SK-N-SH (cell line): ENCODE data around the gene ZNF341. TPM values are rescaled to one million over a fixed set of nuclear protein-coding genes. Genes with fewer than 3 reads are reported as not detected.

Experiments
- CTCF ChIA-PET: fragments of 300-600, 350-600 bp; formaldehyde crosslinking; extraction: SDS; loops from one replicate; lab custom pipeline; 2021; lab: Yijun Ruan, JAX
- POLR2A ChIA-PET: fragments of 350-600 bp; sonication (Branson Sonifier 250); formaldehyde crosslinking; extraction: SDS; loops from one replicate; lab custom pipeline; 2020; ENCODE audit warnings: antibody characterized with exemption, inconsistent platforms; lab: Yijun Ruan, JAX
- DNase-seq: peaks from one replicate; pipeline ENCODE4 v3.0.0; 2012
- H2AFZ ChIP-seq: fragments of 200-600 bp; sonication (generic); 2 replicates; pipeline ENCODE4 v1.8.1; 2016; ENCODE audit warnings: antibody characterized with exemption, mild to moderate bottlenecking, low read depth
- H3F3A ChIP-seq: fragments of 200-600 bp; sonication (generic); replicated peaks from 2 replicates; pipeline ENCODE3; 2016; ENCODE audit warnings: antibody characterized with exemption, mild to moderate bottlenecking; ENCODE audit not compliant: insufficient read depth
- H3K27ac ChIP-seq, 2 experiments: fragments of 200-500 bp in 1 of 2; fragments of 200-600 bp in 1 of 2; sonication (Bioruptor generic) in 1 of 2; sonication (generic), shearing (Covaris generic) in 1 of 2; 2 replicates each; pipeline versions ENCODE4 v1.5.1 to v1.6.1; 2014 to 2016; ENCODE audit warnings: low read depth in 2 of 2, inconsistent platforms in 1 of 2, low read length in 1 of 2, mild to moderate bottlenecking in 1 of 2, mixed read lengths in 1 of 2
- H3K27me3 ChIP-seq: fragments of 200-600 bp; sonication (generic), shearing (Covaris generic); 2 replicates; pipeline ENCODE4 v1.6.1; 2016; ENCODE audit warnings: mixed run types; ENCODE audit not compliant: insufficient read depth
- H3K36me3 ChIP-seq, 2 experiments: fragments of 200-500 bp in 1 of 2; fragments of 200-600 bp in 1 of 2; sonication (Bioruptor generic) in 1 of 2; sonication (generic) in 1 of 2; replicated peaks in 1 of 2; 2 replicates each; pipeline versions ENCODE3 to v1.5.1; 2014 to 2016; ENCODE audit warnings: low read length in 1 of 2, mild to moderate bottlenecking in 1 of 2; ENCODE audit not compliant: insufficient read depth in 2 of 2, control insufficient read depth in 1 of 2
- H3K4me1 ChIP-seq, 2 experiments: fragments of 200-500 bp in 1 of 2; fragments of 200-600 bp in 1 of 2; sonication (Bioruptor generic) in 1 of 2; sonication (generic), shearing (Covaris generic) in 1 of 2; 2 replicates each; pipeline versions ENCODE4 v1.5.1 to v1.6.1; 2014 to 2016; ENCODE audit warnings: low read depth in 1 of 2, low read length in 1 of 2, mixed run types in 1 of 2; ENCODE audit not compliant: insufficient read depth in 2 of 2, control insufficient read depth in 1 of 2
- H3K4me2 ChIP-seq: fragments of 200-600 bp; sonication (generic), shearing (Covaris generic); 2 replicates; pipeline ENCODE4 v1.6.1; 2017; ENCODE audit warnings: mixed run types
- H3K4me3 ChIP-seq, 2 experiments: fragments of 200-500 bp in 1 of 2; fragments of 200-600 bp in 1 of 2; sonication (Bioruptor generic) in 1 of 2; sonication (generic), shearing (Covaris generic) in 1 of 2; 2 replicates each; pipeline versions ENCODE4 v1.5.1 to v1.8.1; 2014 to 2016; ENCODE audit warnings: low read depth in 2 of 2, inconsistent platforms in 1 of 2, low read length in 1 of 2, mild to moderate bottlenecking in 1 of 2, mixed read lengths in 1 of 2, moderate library complexity in 1 of 2
- H3K79me2 ChIP-seq: fragments of 200-600 bp; sonication (generic); 2 replicates; pipeline ENCODE4 v1.8.1; 2017; ENCODE audit warnings: mild to moderate bottlenecking; ENCODE audit not compliant: insufficient read depth
- H3K9ac ChIP-seq: fragments of 200-600 bp; sonication (generic); 2 replicates; pipeline ENCODE4 v1.6.1; 2017; ENCODE audit warnings: mixed run types
- H3K9me2 ChIP-seq: fragments of 200-600 bp; sonication (generic); 2 replicates; pipeline ENCODE4 v1.6.1; 2017; ENCODE audit warnings: mixed run types
- H3K9me3 ChIP-seq: fragments of 200-600 bp; sonication (generic); 2 replicates; pipeline ENCODE4 v1.6.1; 2017; ENCODE audit warnings: mixed run types, mild to moderate bottlenecking, moderate library complexity
- H4K20me1 ChIP-seq: fragments of 200-600 bp; sonication (generic); 2 replicates; pipeline ENCODE4 v1.6.1; 2017; ENCODE audit warnings: mild to moderate bottlenecking, mixed run types; ENCODE audit not compliant: insufficient read depth
- CHD2 ChIP-seq: fragments of 150-350 bp; IDR thresholded peaks from 2 replicates; pipeline ENCODE4 v1.6.1; 2018; ENCODE audit warnings: low read length; ENCODE audit not compliant: partially characterized antibody
- CTCF ChIP-seq: fragments of 200-600 bp; sonication (generic); IDR thresholded peaks from 2 replicates; pipeline ENCODE4 v1.6.1; 2017; ENCODE audit warnings: antibody characterized with exemption, mild to moderate bottlenecking, moderate library complexity
- EP300 ChIP-seq, 2 experiments: IDR thresholded peaks; 2 replicates each; pipeline versions ENCODE4 v1.4.0 to v1.6.1; 2012; ENCODE audit warnings: borderline replicate concordance in 1 of 2, low read depth in 1 of 2, low read length in 1 of 2
- EZH2phosphoT487 ChIP-seq: fragments of 200-600 bp; sonication (generic); IDR thresholded peaks from 2 replicates; pipeline ENCODE4 v1.6.1; 2017; ENCODE audit warnings: low read depth, mixed run types, mild to moderate bottlenecking, antibody characterized with exemption, moderate library complexity, borderline replicate concordance
- FOXJ3 ChIP-seq: sonication (generic); formaldehyde crosslinking; IDR thresholded peaks from 2 replicates; pipeline ENCODE4 v1.5.1; 2020; ENCODE audit warnings: mild to moderate bottlenecking, missing genetic modification reagents
- IRF3 ChIP-seq: fragments of 150-350 bp; IDR thresholded peaks from 2 replicates; pipeline ENCODE4 v1.6.1; 2016; ENCODE audit warnings: mild to moderate bottlenecking, low read depth, low read length
- MEF2A ChIP-seq: IDR thresholded peaks from 2 replicates; pipeline ENCODE4 v1.4.0; 2012; ENCODE audit warnings: low read depth, borderline replicate concordance
- NRF1 ChIP-seq: IDR thresholded peaks from 2 replicates; pipeline ENCODE4 v1.6.1; 2012; ENCODE audit warnings: low read depth, mild to moderate bottlenecking, low read length
- POLR2AphosphoS5 ChIP-seq: IDR thresholded peaks from 2 replicates; pipeline ENCODE4 v1.6.1; 2012; ENCODE audit warnings: low read depth, low read length
- RAD21 ChIP-seq: IDR thresholded peaks from 2 replicates; pipeline ENCODE4 v1.6.1; 2012; ENCODE audit warnings: mild to moderate bottlenecking, low read length
- REST ChIP-seq: IDR thresholded peaks from 2 replicates; pipeline ENCODE4 v1.6.1; 2012; ENCODE audit warnings: mild to moderate bottlenecking, low read depth, low read length, moderate library complexity
- RXRA ChIP-seq: IDR thresholded peaks from 2 replicates; pipeline ENCODE4 v1.4.0; 2012; ENCODE audit warnings: low read depth, mild to moderate bottlenecking, borderline replicate concordance
- SIN3A ChIP-seq: IDR thresholded peaks from 2 replicates; pipeline ENCODE4 v1.6.1; 2012; ENCODE audit warnings: low read depth, mild to moderate bottlenecking, low read length, moderate library complexity, borderline replicate concordance
- TAF1 ChIP-seq: IDR thresholded peaks from 2 replicates; pipeline ENCODE4 v1.6.1; 2012; ENCODE audit warnings: low read depth, mild to moderate bottlenecking, low read length, moderate library complexity, borderline replicate concordance
- TCF12 ChIP-seq: IDR thresholded peaks from 2 replicates; pipeline ENCODE4 v1.4.0; 2012
- USF1 ChIP-seq: IDR thresholded peaks from 2 replicates; pipeline ENCODE4 v1.4.0; 2012; ENCODE audit warnings: low read depth, borderline replicate concordance
- YY1 ChIP-seq: IDR thresholded peaks from 2 replicates; pipeline ENCODE4 v1.4.0; 2012; ENCODE audit warnings: low read depth, mild to moderate bottlenecking
- ZBTB33 ChIP-seq: IDR thresholded peaks from 2 replicates; pipeline ENCODE4 v1.4.0; 2012; ENCODE audit warnings: low read depth, borderline replicate concordance
- WGBS: methylation state at CpG from one replicate; pipeline ENCODE4 v1.1.6; 2017; ENCODE audit warnings: low lambda C conversion rate; 5-methylcytosine and 5-hydroxymethylcytosine counted together
- polyA plus RNA-seq, 3 experiments: library from polyadenylated mRNA; depleted of rRNA; stranded (reverse); fragments of >200 nt; gene quantifications; 2 replicates each; pipeline ENCODE4 v1.2.3, GENCODE V29; 2012

The ZNF341 gene
- polyA plus RNA-seq, 1 of the 3 experiments (the other 2 are of a cell fraction) = 3.2 TPM

- TF ChIP-seq REST = no peak
- TF ChIP-seq RAD21 = no peak
- TF ChIP-seq CHD2 = no peak
- TF ChIP-seq USF1 = no peak
- TF ChIP-seq CTCF = no peak
- no peak for TF ChIP-seq SIN3A
- TF ChIP-seq YY1 = no peak
- TF ChIP-seq TCF12 = no peak
- TF ChIP-seq EZH2phosphoT487 = no peak
- TF ChIP-seq, all 33 proteins: peak for 0
Measured at GRCh38 chr20:33781945-33782344, 50.1 kb downstream of the ZNF341 start (continued).

GRCh38 chr20:33783256-33783655 is 51.5 kb downstream of the ZNF341 start:
- H3K4me3 ChIP-seq = no peak overlapping the region
- CTCF ChIA-PET = interaction anchor here (1.8 to 2.4 kb wide), 2 partner anchors 10 to 28 kb away, joined by 4 to 16 read pairs; partner anchors contain the start of gene CHMP4B
- POLR2A ChIA-PET = no interaction called here
- TF ChIP-seq FOXJ3 (CRISPR knock-in tag) (no peak), CTCF (no peak), EP300 (IDR thresholded peaks at IDR 0.05; ENCODE audit: borderline replicate concordance in 1 of 2, low read depth in 1 of 2, low read length in 1 of 2) (no peak), IRF3 (no peak), MEF2A (no peak), NRF1 (no peak), RXRA (no peak), ZBTB33 (no peak), POLR2AphosphoS5 (no peak), TAF1 (no peak)

More at GRCh38 chr20:33783256-33783655, 51.5 kb downstream of the ZNF341 start:
- Histone ChIP-seq H4K20me1 (no peaks in the 10 kb centered on the region), H3K36me3 (no peaks in the 10 kb centered on the region), H3K27ac (no peak overlapping the region), H3K79me2 (no peaks in the 10 kb centered on the region), H2AFZ (no peak overlapping the region), H3K4me1 (peaks cover 0 to 4% of the 10 kb centered on the region in 2 experiments; a peak in 1 of 4 replicates), H3K9ac (no peak overlapping the region), H3F3A (peaks cover 4% of the 10 kb centered on the region), H3K4me2 (no peak overlapping the region), H3K9me2 (no peaks in the 10 kb centered on the region), H3K9me3 (no peaks in the 10 kb centered on the region), H3K27me3 (no peaks in the 10 kb centered on the region)
- WGBS = 85% methylated on average over 5 of the region's 5 CpGs
- DNase-seq = no peak
